Neuronal stem cell (in vitro differentiated cells): ENCODE data around the gene CYB561D1.

Source experiments
- DNase-seq: peaks from one replicate; pipeline ENCODE4 v3.0.0-alpha.2; 2013; ENCODE audit warnings: low spot score
- H2AFZ ChIP-seq: one replicate; pipeline ENCODE4 v1.6.1; 2013; ENCODE audit warnings: mild to moderate bottlenecking, low read length, inconsistent platforms
- H2AK5ac ChIP-seq: 2 replicates; pipeline ENCODE4 v1.6.1; 2013; ENCODE audit warnings: low read depth, mild to moderate bottlenecking, inconsistent platforms, low read length, moderate library complexity, mixed read lengths
- H2BK120ac ChIP-seq: 2 replicates; pipeline ENCODE4 v1.6.1; 2013; ENCODE audit warnings: low read depth, mild to moderate bottlenecking, inconsistent platforms, low read length, moderate library complexity, mixed read lengths
- H2BK12ac ChIP-seq: one replicate; pipeline ENCODE4 v1.6.1; 2013; ENCODE audit warnings: low read length, inconsistent platforms
- H2BK15ac ChIP-seq: 2 replicates; pipeline ENCODE4 v1.6.1; 2013; ENCODE audit warnings: mild to moderate bottlenecking, low read length, inconsistent platforms, mixed read lengths
- H2BK5ac ChIP-seq: one replicate; pipeline ENCODE4 v1.6.1; 2013; ENCODE audit warnings: inconsistent platforms, mild to moderate bottlenecking, low read length, moderate library complexity
- H3K14ac ChIP-seq: one replicate; pipeline ENCODE4 v1.6.1; 2013; ENCODE audit warnings: low read length, inconsistent platforms
- H3K18ac ChIP-seq: 2 replicates; pipeline ENCODE4 v1.6.1; 2013; ENCODE audit warnings: low read length, inconsistent platforms
- H3K23ac ChIP-seq: 2 replicates; pipeline ENCODE4 v1.6.1; 2013; ENCODE audit warnings: low read depth, mild to moderate bottlenecking, mixed read lengths, low read length, inconsistent platforms; ENCODE audit not compliant: poor library complexity
- H3K27ac ChIP-seq: replicated peaks from 3 replicates; pipeline ENCODE4 v1.5.1; 2013; ENCODE audit warnings: low read length, inconsistent platforms
- H3K27me3 ChIP-seq, 3 experiments: 2 replicates each; pipeline ENCODE4 v1.6.1; 2013; ENCODE audit warnings: low read length in 3 of 3, mild to moderate bottlenecking in 2 of 3, inconsistent platforms in 1 of 3, low read depth in 1 of 3, mixed read lengths in 1 of 3, moderate library complexity in 1 of 3; ENCODE audit not compliant: control insufficient read depth in 3 of 3, insufficient read depth in 3 of 3
- H3K36me3 ChIP-seq, 2 donors: replicated peaks in 1 of 2; 2 replicates each; pipeline ENCODE4 v1.6.1; 2013; ENCODE audit warnings: low read length in 2 of 2; ENCODE audit not compliant: control insufficient read depth in 2 of 2, insufficient read depth in 2 of 2
- H3K4ac ChIP-seq: 2 replicates; pipeline ENCODE4 v1.6.1; 2013; ENCODE audit warnings: inconsistent platforms, mild to moderate bottlenecking, low read length, moderate library complexity
- H3K4me1 ChIP-seq, 2 donors: 1 replicate in 1 of 2; 2 replicates in 1 of 2; pipeline ENCODE4 v1.6.1; 2013; ENCODE audit warnings: low read length in 2 of 2, low read depth in 1 of 2; ENCODE audit not compliant: control insufficient read depth in 2 of 2, insufficient read depth in 1 of 2
- H3K4me2 ChIP-seq: one replicate; pipeline ENCODE4 v1.6.1; 2013; ENCODE audit warnings: mild to moderate bottlenecking, low read length, inconsistent platforms; ENCODE audit not compliant: insufficient read depth, poor library complexity, severe bottlenecking
- H3K4me3 ChIP-seq, 2 donors: 2 replicates each; pipeline ENCODE4 v1.5.1; 2013; ENCODE audit warnings: low read length in 2 of 2, mild to moderate bottlenecking in 2 of 2, inconsistent platforms in 1 of 2, moderate library complexity in 1 of 2
- H3K79me1 ChIP-seq: one replicate; pipeline ENCODE4 v1.6.1; 2013; ENCODE audit warnings: low read depth, mild to moderate bottlenecking, inconsistent platforms, low read length, moderate library complexity
- H3K9ac ChIP-seq: one replicate; pipeline ENCODE4 v1.6.1; 2013; ENCODE audit warnings: mild to moderate bottlenecking, low read depth, low read length, inconsistent platforms; ENCODE audit not compliant: poor library complexity
- H3K9me3 ChIP-seq, 2 donors: replicated peaks in 1 of 2; 2 replicates each; pipeline versions ENCODE3 to v1.6.1; 2013; ENCODE audit warnings: low read length in 2 of 2, mild to moderate bottlenecking in 2 of 2, inconsistent platforms in 1 of 2, low read depth in 1 of 2, mixed read lengths in 1 of 2, moderate library complexity in 1 of 2; ENCODE audit not compliant: control insufficient read depth in 2 of 2, insufficient read depth in 1 of 2
- H4K8ac ChIP-seq: one replicate; pipeline ENCODE4 v1.6.1; 2013; ENCODE audit warnings: low read depth, mild to moderate bottlenecking, inconsistent platforms, low read length, moderate library complexity
- H4K91ac ChIP-seq: one replicate; pipeline ENCODE4 v1.6.1; 2013; ENCODE audit warnings: low read length, low read depth, mild to moderate bottlenecking, inconsistent platforms; ENCODE audit not compliant: poor library complexity
- WGBS, 2 donors: extraction: QIAGEN DNeasy Blood & Tissue Kit; methylation state at CpG; one replicate each; pipeline ENCODE4 v1.1.7; 2013; ENCODE audit warnings: missing lambda C conversion rate in 2 of 2, mixed read lengths in 1 of 2; ENCODE audit not compliant: insufficient read length in 2 of 2, insufficient replicate concordance in 1 of 2; ENCODE audit errors: extremely low coverage in 2 of 2; 5-methylcytosine and 5-hydroxymethylcytosine counted together

CYB561D1 gene

GRCh38 chr1:109502364-109502851, 8.5 kb downstream of the CYB561D1 start:
- H3K4me1 ChIP-seq, result peaks cover 12 to 17% of the 10 kb centered on the region in 2 donors
- no peak overlapping the region for H3K18ac ChIP-seq
- WGBS, 2 donors, result no CpG with 5 or more reads among the region's 3 CpGs

GRCh38 chr1:109503935-109504334, 10.0 kb downstream of the CYB561D1 start:
- peaks cover 0 to under 1% (median 0%) of the 10 kb centered on the region in 3 experiments for H3K27me3 ChIP-seq

More at GRCh38 chr1:109502364-109502851, 8.5 kb downstream of the CYB561D1 start:
- no peak overlapping the region for H3K27ac ChIP-seq
- H3K36me3 ChIP-seq, result peaks cover 5 to 15% of the 10 kb centered on the region in 2 donors
- H2AK5ac ChIP-seq, result no peak overlapping the region
- no peak overlapping the region for H2BK5ac ChIP-seq
- no peaks in the 10 kb centered on the region for H3K27me3 ChIP-seq
- H3K4me3 ChIP-seq, result no peak overlapping the region
- H3K4me2 ChIP-seq, result no peak overlapping the region
- H3K9me3 ChIP-seq, result no peaks in the 10 kb centered on the region
- H2BK120ac ChIP-seq, result no peak overlapping the region
- no peak overlapping the region for H3K23ac ChIP-seq
- DNase-seq, result no peak
- H3K14ac ChIP-seq, result no peak overlapping the region
- no peak overlapping the region for H3K9ac ChIP-seq
- H2AFZ ChIP-seq, result no peak overlapping the region
- no peak overlapping the region for H2BK12ac ChIP-seq
- no peak overlapping the region for H4K8ac ChIP-seq
- no peak overlapping the region for H2BK15ac ChIP-seq
- H4K91ac ChIP-seq, result no peak overlapping the region
- H3K4ac ChIP-seq, result no peak overlapping the region
- H3K79me1 ChIP-seq, result no peaks in the 10 kb centered on the region

GRCh38 chr1:109504974-109505373, 11.1 kb downstream of the CYB561D1 start:
- H3K4me2 ChIP-seq, result no peak overlapping the region
- WGBS, 2 donors, result no CpG with 5 or more reads among the region's 1 CpG

More at GRCh38 chr1:109503935-109504334, 10.0 kb downstream of the CYB561D1 start:
- H2AFZ ChIP-seq, result no peak overlapping the region
- H2BK5ac ChIP-seq, result no peak overlapping the region
- no peak overlapping the region for H2BK15ac ChIP-seq
- no peak for DNase-seq
- no peak overlapping the region for H3K4me3 ChIP-seq
- H2BK120ac ChIP-seq, result no peak overlapping the region
- peaks cover 3 to 11% of the 10 kb centered on the region in 2 donors for H3K4me1 ChIP-seq
- no peak overlapping the region for H3K18ac ChIP-seq
- no peak overlapping the region for H2BK12ac ChIP-seq
- no peak overlapping the region for H3K14ac ChIP-seq
- no peak overlapping the region for H3K23ac ChIP-seq
- H3K9me3 ChIP-seq, result no peaks in the 10 kb centered on the region
- H2AK5ac ChIP-seq, result no peak overlapping the region
- no peak overlapping the region for H3K4ac ChIP-seq
- H3K79me1 ChIP-seq, result no peaks in the 10 kb centered on the region
- peaks cover 5 to 14% of the 10 kb centered on the region in 2 donors for H3K36me3 ChIP-seq
- H4K91ac ChIP-seq, result no peak overlapping the region
- no peak overlapping the region for H3K9ac ChIP-seq
- no peak overlapping the region for H3K27ac ChIP-seq
- WGBS, 2 donors, result no CpG with 5 or more reads among the region's 5 CpGs
- H4K8ac ChIP-seq, result no peak overlapping the region
- no peak overlapping the region for H3K4me2 ChIP-seq

GRCh38 chr1:109508001-109508872, 14.3 kb downstream of the CYB561D1 start:
- H2BK12ac ChIP-seq, result no peak overlapping the region
- H3K4me2 ChIP-seq, result no peak overlapping the region
- H3K14ac ChIP-seq, result no peak overlapping the region
- peaks cover 0 to 15% (median 8%) of the 10 kb centered on the region in 3 experiments for H3K27me3 ChIP-seq
- peak overlapping the region; percentile 78 for H2AK5ac ChIP-seq
- H3K27ac ChIP-seq, result no peak overlapping the region
- H3K9ac ChIP-seq, result no peak overlapping the region
- H3K23ac ChIP-seq, result peak overlapping the region; percentile 11
- peak overlapping the region; percentile 45 for H3K18ac ChIP-seq
- WGBS, 2 donors, result no CpG with 5 or more reads among the region's 25 CpGs
- H3K4ac ChIP-seq, result no peak overlapping the region
- H4K8ac ChIP-seq, result no peak overlapping the region
- no peaks in the 10 kb centered on the region for H3K36me3 ChIP-seq
- H2BK15ac ChIP-seq, result peak overlapping the region; percentile 39
- H3K4me3 ChIP-seq, result peak overlapping the region; percentile 21 to 56
- peaks cover 7 to 9% of the 10 kb centered on the region in 2 donors for H3K4me1 ChIP-seq
- H4K91ac ChIP-seq, result no peak overlapping the region
- no peak overlapping the region for H2AFZ ChIP-seq
- no peak overlapping the region for H2BK120ac ChIP-seq
- no peaks in the 10 kb centered on the region for H3K9me3 ChIP-seq
- H3K79me1 ChIP-seq, result no peaks in the 10 kb centered on the region
- DNase-seq, result no peak
- H2BK5ac ChIP-seq, result no peak overlapping the region

More at GRCh38 chr1:109504974-109505373, 11.1 kb downstream of the CYB561D1 start:
- Histone ChIP-seq H3K9me3 (no peaks in the 10 kb centered on the region), H3K27ac (no peak overlapping the region), H2AFZ (no peak overlapping the region), H3K4me1 (peaks cover 7 to 10% of the 10 kb centered on the region in 2 donors), H3K14ac (no peak overlapping the region), H3K9ac (no peak overlapping the region), H3K4ac (no peak overlapping the region), H3K27me3 (peaks cover 0 to 2% (median 0%) of the 10 kb centered on the region in 3 experiments), H3K36me3 (peaks cover 5 to 8% of the 10 kb centered on the region in 2 donors), H2BK5ac (no peak overlapping the region), H2BK12ac (no peak overlapping the region), H3K23ac (no peak overlapping the region), H3K79me1 (no peaks in the 10 kb centered on the region), H2AK5ac (no peak overlapping the region), H2BK15ac (no peak overlapping the region), H3K18ac (no peak overlapping the region), H3K4me3 (no peak overlapping the region), H4K91ac (no peak overlapping the region), H2BK120ac (no peak overlapping the region), H4K8ac (no peak overlapping the region)
- DNase-seq, result no peak
